Smooth muscle cell (in vitro differentiated cells): Measurements from ENCODE around the gene PRPF38A. TPM values are rescaled to one million over a fixed set of nuclear protein-coding genes. Genes with fewer than 3 reads are reported as not detected.

Experiments used
- DNase-seq: peaks from one replicate; lab custom pipeline; 2025; ENCODE audit not compliant: unreplicated experiment; lab: John Stamatoyannopoulos, UW
- H2AFZ ChIP-seq: fragments of 200-600 bp; sonication (generic); 2 replicates; pipeline ENCODE4 v1.6.0; 2016; ENCODE audit warnings: antibody characterized with exemption, low read depth, mild to moderate bottlenecking
- H3F3A ChIP-seq: fragments of 200-600 bp; sonication (generic); 2 replicates; pipeline ENCODE4 v1.6.0; 2017; ENCODE audit warnings: antibody characterized with exemption, low read depth
- H3K27ac ChIP-seq: fragments of 200-600 bp; sonication (generic); 2 replicates; pipeline ENCODE4 v1.5.1; 2016; ENCODE audit warnings: low read depth, mild to moderate bottlenecking
- H3K27me3 ChIP-seq: fragments of 200-600 bp; sonication (generic); 2 replicates; pipeline ENCODE4 v1.6.1; 2016; ENCODE audit warnings: low read depth, mild to moderate bottlenecking
- H3K36me3 ChIP-seq: fragments of 200-600 bp; sonication (generic); 2 replicates; pipeline ENCODE4 v1.5.1; 2016; ENCODE audit warnings: low read depth
- H3K4me1 ChIP-seq: fragments of 200-600 bp; sonication (generic); 2 replicates; pipeline ENCODE4 v1.5.1; 2016; ENCODE audit warnings: low read depth
- H3K4me2 ChIP-seq: fragments of 200-600 bp; sonication (generic); 2 replicates; pipeline ENCODE4 v1.6.0; 2016; ENCODE audit warnings: mild to moderate bottlenecking
- H3K4me3 ChIP-seq: fragments of 200-600 bp; sonication (generic); 2 replicates; pipeline ENCODE4 v1.5.1; 2016; ENCODE audit warnings: mild to moderate bottlenecking
- H3K79me2 ChIP-seq: fragments of 200-600 bp; sonication (generic); 2 replicates; pipeline ENCODE4 v1.6.0; 2016; ENCODE audit warnings: low read depth, mild to moderate bottlenecking
- H3K9ac ChIP-seq: fragments of 200-600 bp; sonication (generic); 2 replicates; pipeline ENCODE4 v1.6.0; 2016; ENCODE audit warnings: low read depth
- H3K9me3 ChIP-seq: fragments of 200-600 bp; sonication (generic); replicated peaks from 2 replicates; pipeline ENCODE4 v1.5.1; 2016; ENCODE audit warnings: low read depth
- H4K20me1 ChIP-seq: fragments of 200-600 bp; sonication (generic); 2 replicates; pipeline ENCODE4 v1.6.0; 2016; ENCODE audit warnings: low read depth
- WGBS: methylation state at CpG from one replicate; pipeline ENCODE4 v1.1.7; 2016; ENCODE audit warnings: low lambda C conversion rate; 5-methylcytosine and 5-hydroxymethylcytosine counted together
- polyA plus RNA-seq: library from polyadenylated mRNA; unstranded; fragments of >200 nt; fragmentation: Nextera tagmentation; extraction: Ambion mirVana; gene quantifications from 2 replicates; pipeline ENCODE4 v1.2.1, GENCODE V29; 2016
- total RNA-seq: library from RNA; depleted of rRNA; stranded (reverse); fragments of >200 nt; gene quantifications from 2 replicates; pipeline ENCODE4 v1.2.3, GENCODE V29; 2014
- TF ChIP-seq, protein P1 (sequence below): fragments of 200-600 bp; sonication (generic); IDR thresholded peaks from 2 replicates; pipeline ENCODE4 v1.5.1; 2017; ENCODE audit warnings: borderline replicate concordance, mild to moderate bottlenecking, antibody characterized with exemption; ENCODE audit not compliant: insufficient read depth, poor library complexity, severe bottlenecking

PRPF38A gene
- total and polyA plus RNA-seq, 2 experiments from 2014 or later = 23.2 to 28.0 TPM

GRCh38 chr1:52386458-52386857 is 17.9 kb upstream of the PRPF38A start:
- Histone ChIP-seq H3K27ac (peak overlapping the region; percentile 47), H3K9ac (no peak overlapping the region), H2AFZ (peak overlapping the region; percentile 9), H4K20me1 (no peaks in the 10 kb centered on the region), H3K27me3 (no peaks in the 10 kb centered on the region), H3K9me3 (no peaks in the 10 kb centered on the region), H3K79me2 (no peaks in the 10 kb centered on the region), H3F3A (no peaks in the 10 kb centered on the region), H3K4me1 (no peaks in the 10 kb centered on the region), H3K4me3 (no peak overlapping the region), H3K4me2 (peak overlapping the region; percentile 30), H3K36me3 (no peaks in the 10 kb centered on the region)
- TF ChIP-seq, protein P1, sequence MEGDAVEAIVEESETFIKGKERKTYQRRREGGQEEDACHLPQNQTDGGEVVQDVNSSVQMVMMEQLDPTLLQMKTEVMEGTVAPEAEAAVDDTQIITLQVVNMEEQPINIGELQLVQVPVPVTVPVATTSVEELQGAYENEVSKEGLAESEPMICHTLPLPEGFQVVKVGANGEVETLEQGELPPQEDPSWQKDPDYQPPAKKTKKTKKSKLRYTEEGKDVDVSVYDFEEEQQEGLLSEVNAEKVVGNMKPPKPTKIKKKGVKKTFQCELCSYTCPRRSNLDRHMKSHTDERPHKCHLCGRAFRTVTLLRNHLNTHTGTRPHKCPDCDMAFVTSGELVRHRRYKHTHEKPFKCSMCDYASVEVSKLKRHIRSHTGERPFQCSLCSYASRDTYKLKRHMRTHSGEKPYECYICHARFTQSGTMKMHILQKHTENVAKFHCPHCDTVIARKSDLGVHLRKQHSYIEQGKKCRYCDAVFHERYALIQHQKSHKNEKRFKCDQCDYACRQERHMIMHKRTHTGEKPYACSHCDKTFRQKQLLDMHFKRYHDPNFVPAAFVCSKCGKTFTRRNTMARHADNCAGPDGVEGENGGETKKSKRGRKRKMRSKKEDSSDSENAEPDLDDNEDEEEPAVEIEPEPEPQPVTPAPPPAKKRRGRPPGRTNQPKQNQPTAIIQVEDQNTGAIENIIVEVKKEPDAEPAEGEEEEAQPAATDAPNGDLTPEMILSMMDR = no peak
- WGBS = 18% methylated on average over 5 of the region's 5 CpGs
- no peak for DNase-seq

DNA sequence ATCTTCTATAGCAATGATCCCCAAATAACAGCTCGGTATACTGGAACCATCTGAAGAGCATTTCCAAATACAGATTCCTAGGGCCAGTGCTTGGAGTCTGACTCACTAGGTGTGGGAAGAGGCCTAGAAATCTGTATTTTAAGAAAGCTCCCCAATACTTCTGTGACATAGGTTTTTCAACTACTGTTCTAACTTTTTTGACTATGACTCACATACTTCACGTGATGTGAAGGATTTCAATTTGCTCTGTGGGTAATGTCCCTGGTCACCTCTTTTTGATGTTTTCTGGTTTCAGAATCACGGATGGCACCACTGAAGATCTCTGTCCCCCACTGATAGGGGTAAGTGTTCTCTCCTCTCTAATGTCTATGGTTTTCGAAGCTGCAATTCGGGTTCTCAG is 11.2 kb upstream of the PRPF38A start:
- Histone ChIP-seq H3F3A (no peaks in the 10 kb centered on the region), H3K27me3 (no peaks in the 10 kb centered on the region), H3K27ac (no peak overlapping the region), H3K9me3 (no peaks in the 10 kb centered on the region), H3K79me2 (no peaks in the 10 kb centered on the region), H2AFZ (no peak overlapping the region), H3K4me2 (no peak overlapping the region), H4K20me1 (no peaks in the 10 kb centered on the region), H3K9ac (no peak overlapping the region), H3K4me3 (no peak overlapping the region), H3K36me3 (no peaks in the 10 kb centered on the region), H3K4me1 (no peaks in the 10 kb centered on the region)
- DNase-seq = no peak
- 93% methylated on average over 5 of the region's 5 CpGs for WGBS
- TF ChIP-seq, protein P1 = no peak

DNA sequence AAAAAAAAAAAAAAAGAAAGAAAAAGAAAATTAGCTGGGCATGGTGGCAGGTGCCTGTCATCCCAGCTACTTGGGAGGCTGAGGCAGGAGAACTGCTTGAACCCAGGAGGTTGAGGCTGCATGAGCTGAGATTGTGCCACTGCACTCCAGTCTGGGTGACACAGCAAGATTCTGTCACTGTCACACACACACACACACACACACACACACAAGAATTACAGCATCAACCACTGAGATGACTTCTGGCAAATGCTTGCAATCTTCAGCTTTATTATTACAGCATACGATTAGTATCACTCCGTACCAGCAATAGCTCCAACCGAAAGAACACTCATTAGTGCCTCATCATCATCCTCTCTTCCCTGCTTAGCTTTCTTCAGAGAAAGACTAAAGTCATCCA is 4.8 kb upstream of the PRPF38A start:
- Histone ChIP-seq H3K27ac (no peak overlapping the region), H3F3A (peaks cover 5% of the 10 kb centered on the region), H4K20me1 (no peaks in the 10 kb centered on the region), H3K27me3 (no peaks in the 10 kb centered on the region), H3K79me2 (peaks cover 12% of the 10 kb centered on the region), H3K4me1 (peaks cover 5% of the 10 kb centered on the region), H2AFZ (no peak overlapping the region), H3K4me2 (no peak overlapping the region), H3K9me3 (no peaks in the 10 kb centered on the region), H3K36me3 (no peaks in the 10 kb centered on the region), H3K9ac (no peak overlapping the region), H3K4me3 (no peak overlapping the region)
- no peak for DNase-seq
- 97% methylated on average over 3 of the region's 3 CpGs for WGBS
- TF ChIP-seq, protein P1 = no peak

DNA sequence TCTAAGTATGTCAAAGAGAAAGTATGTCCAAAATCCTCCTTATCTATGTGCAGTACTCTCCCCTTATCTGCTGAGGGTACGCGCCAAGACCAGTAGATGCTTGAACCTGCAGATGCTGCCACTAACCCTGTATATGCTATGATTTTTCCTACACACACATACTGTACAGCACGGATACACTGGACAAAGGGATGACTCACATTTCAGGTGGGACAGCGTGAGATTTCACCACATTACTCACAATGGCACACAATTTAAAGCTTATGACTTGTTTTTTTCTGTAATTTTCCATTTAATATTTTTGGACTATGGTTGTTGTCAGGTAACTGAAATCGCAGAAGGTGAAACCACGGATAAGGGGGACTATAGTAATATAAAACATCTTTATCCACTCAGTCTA is 4.3 kb upstream of the PRPF38A start:
- Histone ChIP-seq H4K20me1 (no peaks in the 10 kb centered on the region), H3K27ac (no peak overlapping the region), H2AFZ (no peak overlapping the region), H3K9me3 (no peaks in the 10 kb centered on the region), H3F3A (peaks cover 5% of the 10 kb centered on the region), H3K9ac (no peak overlapping the region), H3K27me3 (no peaks in the 10 kb centered on the region), H3K4me2 (no peak overlapping the region), H3K36me3 (no peaks in the 10 kb centered on the region), H3K4me1 (peaks cover 6% of the 10 kb centered on the region), H3K79me2 (peaks cover 15% of the 10 kb centered on the region), H3K4me3 (no peak overlapping the region)
- no peak for DNase-seq
- TF ChIP-seq, protein P1 = no peak
- WGBS = 93% methylated on average over 6 of the region's 6 CpGs
